ENCODE measurements around the gene SLC17A1.

The SLC17A1 gene

GRCh38 chr6:25832307-25832662 is 433 bp upstream of the SLC17A1 start:
- no peak for DNase-seq (ENCODE audit: low read depth)

- DNase-seq (ENCODE audit: low read depth): no peak
Observed at GRCh38 chr6:25830458-25830857, 1.4 kb downstream of the SLC17A1 start.

- DNase-seq (ENCODE audit: low read depth): no peak
Observed at GRCh38 chr6:25829375-25829774, 2.5 kb downstream of the SLC17A1 start.

GRCh38 chr6:25821341-25821740 is 10.5 kb downstream of the SLC17A1 start:
- no peak for DNase-seq (ENCODE audit: low read depth)

- no peak for DNase-seq (ENCODE audit: low read depth)
Observed at GRCh38 chr6:25816252-25816651, 15.6 kb downstream of the SLC17A1 start.

- DNase-seq (ENCODE audit: low read depth): no peak
Observed at GRCh38 chr6:25815194-25815593, 16.7 kb downstream of the SLC17A1 start.

GRCh38 chr6:25804804-25805203 is 27.0 kb downstream of the SLC17A1 start:
- no peak for DNase-seq (ENCODE audit: low read depth)

GRCh38 chr6:25801436-25801835 is 30.4 kb downstream of the SLC17A1 start:
- no peak for DNase-seq (ENCODE audit: low read depth)

GRCh38 chr6:25794784-25795183 is 37.1 kb downstream of the SLC17A1 start:
- no peak for DNase-seq (ENCODE audit: low read depth)

GRCh38 chr6:25793970-25794369 is 37.9 kb downstream of the SLC17A1 start:
- DNase-seq (ENCODE audit: low read depth): no peak

GRCh38 chr6:25792016-25792415 is 39.8 kb downstream of the SLC17A1 start:
- DNase-seq (ENCODE audit: low read depth): no peak

GRCh38 chr6:25789475-25789874 is 42.4 kb downstream of the SLC17A1 start:
- DNase-seq (ENCODE audit: low read depth): no peak

- DNase-seq (ENCODE audit: low read depth): peak; percentile 8
Observed at GRCh38 chr6:25788305-25788922, 43.4 kb downstream of the SLC17A1 start.

- no peak for DNase-seq (ENCODE audit: low read depth)
Observed at GRCh38 chr6:25787428-25787827, 44.4 kb downstream of the SLC17A1 start.

- no peak for DNase-seq (ENCODE audit: low read depth)
Observed at GRCh38 chr6:25781134-25781533, 50.7 kb downstream of the SLC17A1 start.

- DNase-seq (ENCODE audit: low read depth): no peak
Observed at GRCh38 chr6:25777856-25778649, 53.8 kb downstream of the SLC17A1 start.

GRCh38 chr6:25777031-25777430 is 54.8 kb downstream of the SLC17A1 start:
- DNase-seq (ENCODE audit: low read depth): no peak

- DNase-seq (ENCODE audit: low read depth): no peak
Observed at GRCh38 chr6:25774120-25774715, 57.6 kb downstream of the SLC17A1 start.

GRCh38 chr6:25769983-25770382 is 61.9 kb downstream of the SLC17A1 start:
- no peak for DNase-seq (ENCODE audit: low read depth)

- DNase-seq (ENCODE audit: low read depth): no peak
Observed at GRCh38 chr6:25768566-25768965, 63.3 kb downstream of the SLC17A1 start.

- DNase-seq (ENCODE audit: low read depth): no peak
Observed at GRCh38 chr6:25764611-25765010, 67.2 kb downstream of the SLC17A1 start.

- no peak for DNase-seq (ENCODE audit: low read depth)
Observed at GRCh38 chr6:25757936-25758642, 73.8 kb downstream of the SLC17A1 start.
